Natural killer cell treated with Interleukin-12 subunit alpha and Interleukin-12 subunit beta and Interleukin-15 and Interleukin-18, amount 100 ng/mL, for 72 hours (primary cell): ENCODE results near the gene TRIP6. TPM values are rescaled to one million over a fixed set of nuclear protein-coding genes. Genes with fewer than 3 reads are reported as not detected.

Experiments used
- ATAC-seq, 2 donors: fragments of 150-1000 bp; cut with Tn5 transposase in 1 of 2; sonication (Bioruptor Pico), chemical (Tn5 transposase) in 1 of 2; 2 replicates each; pipeline ENCODE4 v1.10.0; 2021
- DNase-seq: peaks from one replicate; pipeline ENCODE4 v3.0.0; 2022; ENCODE audit warnings: low spot score
- H3K27ac Mint-ChIP-seq, 2 donors: 1 replicate in 1 of 2; 2 replicates in 1 of 2; pipeline ENCODE4 v1.8.0; 2022; ENCODE audit warnings: mixed read lengths in 2 of 2, mild to moderate bottlenecking in 1 of 2, moderate library complexity in 1 of 2
- H3K27me3 Mint-ChIP-seq, 2 donors: 1 replicate in 1 of 2; 2 replicates in 1 of 2; pipeline ENCODE4 v1.8.0; 2022; ENCODE audit warnings: mixed read lengths in 2 of 2
- H3K36me3 Mint-ChIP-seq: one replicate; pipeline ENCODE4 v1.8.0; 2022; ENCODE audit warnings: mixed read lengths
- H3K4me1 Mint-ChIP-seq, 2 donors: 1 replicate in 1 of 2; 2 replicates in 1 of 2; pipeline ENCODE4 v1.8.0; 2022; ENCODE audit warnings: low read depth in 2 of 2, mixed read lengths in 2 of 2, mild to moderate bottlenecking in 1 of 2
- H3K4me3 Mint-ChIP-seq: one replicate; pipeline ENCODE4 v1.8.0; 2022; ENCODE audit warnings: mixed read lengths
- H3K9me3 Mint-ChIP-seq: 2 replicates; pipeline ENCODE4 v1.8.0; 2022; ENCODE audit warnings: mixed read lengths
- total RNA-seq, 2 donors: library from RNA; stranded (reverse); gene quantifications; one replicate each; pipeline ENCODE4 v1.2.3, GENCODE V29; 2022

Gene TRIP6
- total RNA-seq, 2 donors from 2014 or later = 2.7 to 7.4 TPM

DNA sequence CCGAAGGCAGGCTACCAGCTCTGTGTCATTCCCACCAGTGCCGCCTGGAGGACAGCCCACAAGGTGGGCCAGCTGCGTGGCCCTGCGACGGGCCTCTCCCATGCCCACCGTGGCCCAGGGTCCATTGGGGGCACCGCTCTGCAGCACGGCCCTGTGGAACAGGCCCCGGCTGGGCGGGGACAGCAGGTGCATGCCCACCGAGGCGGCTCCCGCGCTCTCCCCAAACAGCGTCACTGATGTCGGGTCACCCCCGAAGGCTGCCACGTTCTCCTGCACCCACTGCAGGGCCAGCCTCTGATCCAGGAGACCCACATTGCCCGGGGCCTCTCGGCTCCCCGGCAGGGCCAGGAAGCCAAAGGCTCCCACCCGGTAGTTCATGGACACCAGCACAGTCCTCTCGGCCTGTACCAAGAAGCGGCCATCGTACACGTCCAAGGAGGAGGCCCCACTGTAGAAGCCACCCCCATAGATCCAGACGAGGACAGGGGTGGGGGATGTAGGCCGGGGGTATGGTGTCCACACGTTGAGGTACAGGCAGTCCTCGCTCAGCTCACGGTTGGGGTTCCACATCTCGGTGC, 26.2 kb downstream of the TRIP6 start:
- Mint-ChIP-seq H3K9me3 (no peaks in the 10 kb centered on the region), H3K27ac (no peak overlapping the region), H3K4me3 (no peak overlapping the region), H3K36me3 (peaks cover 3% of the 10 kb centered on the region), H3K27me3 (peaks cover 34 to 40% of the 10 kb centered on the region in 2 donors), H3K4me1 (peaks cover 25 to 26% of the 10 kb centered on the region in 2 donors)
- DNase-seq = no peak
- no peak for ATAC-seq

- ATAC-seq (no peak), DNase-seq (no peak)
- Mint-ChIP-seq H3K27me3 (peaks cover 34 to 41% of the 10 kb centered on the region in 2 donors), H3K9me3 (no peaks in the 10 kb centered on the region), H3K4me1 (peaks cover 22 to 23% of the 10 kb centered on the region in 2 donors), H3K4me3 (peak overlapping the region; percentile 34), H3K27ac (no peak overlapping the region), H3K36me3 (no peaks in the 10 kb centered on the region)
Measured at GRCh38 chr7:100893910-100894721, 26.9 kb downstream of the TRIP6 start.

- peaks cover 36 to 41% of the 10 kb centered on the region in 2 donors for H3K27me3 Mint-ChIP-seq
- no peak overlapping the region for H3K27ac Mint-ChIP-seq
- peaks cover 21 to 23% of the 10 kb centered on the region in 2 donors for H3K4me1 Mint-ChIP-seq
- ATAC-seq = peak in 1 of 2 donors; percentile 37
- H3K4me3 Mint-ChIP-seq = no peak overlapping the region
- DNase-seq = no peak
- H3K9me3 Mint-ChIP-seq = no peaks in the 10 kb centered on the region
- no peaks in the 10 kb centered on the region for H3K36me3 Mint-ChIP-seq
Measured at GRCh38 chr7:100894860-100895700, 27.9 kb downstream of the TRIP6 start.

GRCh38 chr7:100895701-100895955, 28.4 kb downstream of the TRIP6 start, which contains the start of gene ACHE:
TSS of gene ACHE (minus strand) at chr7:100895888. CDS start at chr7:100894232, 1,656 bp downstream.
- peak within 1 kb of the TSS; percentile 91 for H3K4me3 Mint-ChIP-seq
- H3K9me3 Mint-ChIP-seq = no peaks in the 10 kb centered on the region
- peaks cover 37 to 42% of the 10 kb centered on the region in 2 donors for H3K27me3 Mint-ChIP-seq
- H3K4me1 Mint-ChIP-seq = peaks cover 15 to 18% of the 10 kb centered on the region in 2 donors
- ATAC-seq (peak in 1 of 2 donors; percentile 30), DNase-seq (no peak)
- H3K36me3 Mint-ChIP-seq = no peaks in the 10 kb centered on the region
- H3K27ac Mint-ChIP-seq = peak within 1 kb of the TSS in 1 of 2 donors; percentile 20

DNA sequence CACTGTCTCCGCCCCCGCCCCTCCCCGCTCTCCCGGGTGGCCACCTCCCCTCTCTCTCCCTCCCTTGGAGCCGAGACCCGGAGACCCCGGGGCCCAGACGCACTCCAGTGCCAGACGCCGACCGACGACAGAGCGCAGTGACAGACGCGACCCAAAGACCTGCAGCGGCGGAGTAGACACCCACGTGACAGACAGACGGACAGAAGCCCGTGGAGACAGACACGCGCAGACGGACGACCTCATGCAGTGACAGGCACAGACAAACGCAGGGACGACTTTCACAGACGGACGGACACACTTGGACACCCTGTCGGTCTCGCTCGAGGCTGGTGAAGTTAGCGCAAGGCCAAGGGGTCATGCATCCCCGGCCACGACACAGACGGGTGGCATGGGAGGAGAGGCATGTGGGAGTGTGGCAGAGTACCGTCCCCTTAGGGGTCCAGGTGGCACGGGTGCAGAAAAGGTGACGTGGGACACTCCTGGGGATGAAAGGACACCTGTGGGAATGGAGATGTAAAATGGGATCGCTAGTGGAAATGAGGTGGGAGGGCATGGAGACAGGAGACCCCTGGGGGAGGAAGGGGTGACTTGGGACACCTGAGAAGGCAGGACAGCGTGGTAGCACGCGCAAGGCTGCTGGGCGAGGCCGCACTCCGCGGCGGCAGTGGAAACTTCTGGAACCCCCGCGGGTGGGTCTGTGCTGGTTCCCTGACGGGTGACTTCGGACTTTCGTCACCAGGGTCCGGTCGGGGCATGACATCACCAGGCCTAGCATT, 29.0 kb downstream of the TRIP6 start:
- DNase-seq (no peak), ATAC-seq (peak in 1 of 2 donors; percentile 65)
- peak overlapping the region in 1 of 2 donors; percentile 20 for H3K27ac Mint-ChIP-seq
- peaks cover 15 to 16% of the 10 kb centered on the region in 2 donors for H3K4me1 Mint-ChIP-seq
- H3K36me3 Mint-ChIP-seq = no peaks in the 10 kb centered on the region
- H3K27me3 Mint-ChIP-seq = peaks cover 42 to 46% of the 10 kb centered on the region in 2 donors
- no peaks in the 10 kb centered on the region for H3K9me3 Mint-ChIP-seq
- peak overlapping the region; percentile 91 for H3K4me3 Mint-ChIP-seq

- Mint-ChIP-seq H3K4me1 (peaks cover 7 to 11% of the 10 kb centered on the region in 2 donors), H3K4me3 (no peak overlapping the region), H3K9me3 (no peaks in the 10 kb centered on the region), H3K27ac (no peak overlapping the region), H3K27me3 (peaks cover 36 to 37% of the 10 kb centered on the region in 2 donors), H3K36me3 (no peaks in the 10 kb centered on the region)
- ATAC-seq (peak; percentile 37 to 57), DNase-seq (no peak)
Measured at GRCh38 chr7:100896732-100897608, 29.8 kb downstream of the TRIP6 start.

- no peak overlapping the region for H3K27ac Mint-ChIP-seq
- no peak for DNase-seq
- no peak for ATAC-seq
- no peaks in the 10 kb centered on the region for H3K9me3 Mint-ChIP-seq
- H3K36me3 Mint-ChIP-seq = no peaks in the 10 kb centered on the region
- peak overlapping the region; percentile 44 for H3K4me3 Mint-ChIP-seq
- H3K27me3 Mint-ChIP-seq = peaks cover 28 to 30% of the 10 kb centered on the region in 2 donors
- peaks cover 6 to 9% of the 10 kb centered on the region in 2 donors for H3K4me1 Mint-ChIP-seq
Measured at GRCh38 chr7:100897772-100898454, 30.7 kb downstream of the TRIP6 start.

GRCh38 chr7:100899432-100899831, 32.2 kb downstream of the TRIP6 start:
- no peak overlapping the region for H3K27ac Mint-ChIP-seq
- no peak overlapping the region for H3K4me3 Mint-ChIP-seq
- H3K4me1 Mint-ChIP-seq = peaks cover 6 to 9% of the 10 kb centered on the region in 2 donors
- no peaks in the 10 kb centered on the region for H3K36me3 Mint-ChIP-seq
- no peak for ATAC-seq
- no peaks in the 10 kb centered on the region for H3K9me3 Mint-ChIP-seq
- peaks cover 26 to 28% of the 10 kb centered on the region in 2 donors for H3K27me3 Mint-ChIP-seq
- no peak for DNase-seq

- Mint-ChIP-seq H3K27me3 (peaks cover 24 to 26% of the 10 kb centered on the region in 2 donors), H3K9me3 (no peaks in the 10 kb centered on the region), H3K4me1 (peaks cover 5% of the 10 kb centered on the region in 2 donors), H3K4me3 (no peak overlapping the region), H3K27ac (no peak overlapping the region), H3K36me3 (no peaks in the 10 kb centered on the region)
- ATAC-seq (no peak), DNase-seq (no peak)
Measured at GRCh38 chr7:100900978-100901377, 33.8 kb downstream of the TRIP6 start.

DNA sequence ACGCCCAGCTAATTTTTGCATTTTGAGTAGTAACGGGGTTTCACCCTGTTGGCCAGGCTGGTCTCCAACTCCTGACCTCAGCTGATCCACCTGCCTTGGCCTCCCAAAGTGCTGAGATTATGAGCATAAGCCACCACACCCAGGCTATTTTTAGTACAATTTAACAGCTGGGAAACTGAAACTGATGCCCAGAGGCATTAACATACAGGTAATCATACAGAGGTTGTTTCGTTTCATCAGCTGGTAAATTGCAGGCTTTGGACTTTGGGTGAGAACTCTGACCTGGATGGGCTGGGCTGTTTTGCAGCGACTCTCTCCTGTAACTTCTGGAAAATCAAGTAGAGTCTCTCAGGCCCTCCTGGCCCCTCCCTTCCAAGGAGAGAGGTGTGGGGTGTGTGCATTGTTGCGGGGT, 34.7 kb downstream of the TRIP6 start:
- no peak for DNase-seq

DNA sequence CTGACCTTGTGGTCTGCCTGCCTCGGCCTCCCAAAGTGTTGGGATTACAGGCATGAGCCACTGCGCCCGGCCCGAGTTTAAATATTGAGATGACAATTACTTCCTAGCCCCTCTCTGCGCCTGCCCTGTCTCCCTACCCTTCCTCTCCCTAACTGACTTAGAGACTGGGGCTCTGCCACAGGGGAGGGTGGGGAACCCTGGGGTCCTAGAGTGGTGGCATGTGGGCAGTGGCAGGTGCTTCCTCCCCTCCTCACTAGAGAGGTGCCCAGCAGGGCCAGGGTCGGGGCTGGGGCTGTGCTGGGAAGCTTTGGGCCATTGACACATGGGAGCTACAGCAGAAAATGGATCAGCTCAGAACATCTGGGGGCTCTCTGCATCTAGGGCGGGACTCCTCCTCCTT, 35.5 kb downstream of the TRIP6 start:
- Mint-ChIP-seq H3K27me3 (peaks cover 13 to 19% of the 10 kb centered on the region in 2 donors), H3K36me3 (no peaks in the 10 kb centered on the region), H3K27ac (no peak overlapping the region), H3K4me1 (no peaks in the 10 kb centered on the region), H3K4me3 (no peak overlapping the region), H3K9me3 (no peaks in the 10 kb centered on the region)
- no peak for ATAC-seq
- no peak for DNase-seq

More for the DNA sequence above, 34.7 kb downstream of the TRIP6 start:
- no peaks in the 10 kb centered on the region for H3K4me1 Mint-ChIP-seq
- H3K4me3 Mint-ChIP-seq = no peak overlapping the region
- no peaks in the 10 kb centered on the region for H3K9me3 Mint-ChIP-seq
- H3K27ac Mint-ChIP-seq = no peak overlapping the region
- H3K36me3 Mint-ChIP-seq = no peaks in the 10 kb centered on the region
- peaks cover 18 to 21% of the 10 kb centered on the region in 2 donors for H3K27me3 Mint-ChIP-seq
- no peak for ATAC-seq

DNA sequence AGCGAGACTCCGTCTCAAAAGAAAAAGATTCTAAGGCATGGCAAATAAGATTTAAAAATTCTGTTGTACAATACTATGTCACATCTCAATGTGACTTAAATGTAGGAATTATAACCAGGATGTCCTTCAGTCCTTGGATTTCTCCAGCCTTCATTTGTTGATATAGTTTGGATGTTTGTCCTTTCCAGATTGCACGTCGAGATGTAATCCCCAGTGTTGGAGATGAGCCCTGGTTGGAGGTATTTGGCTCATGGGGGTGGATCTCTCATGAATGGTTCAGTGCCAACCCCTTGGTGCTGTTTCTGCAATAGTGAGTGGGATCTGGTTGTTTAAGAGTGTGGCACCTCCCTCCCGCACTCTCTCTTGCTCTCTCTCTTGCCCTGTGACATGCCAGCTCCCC, 41.3 kb downstream of the TRIP6 start:
- Mint-ChIP-seq H3K27ac (no peak overlapping the region), H3K4me3 (no peak overlapping the region), H3K36me3 (no peaks in the 10 kb centered on the region), H3K4me1 (no peaks in the 10 kb centered on the region), H3K9me3 (no peaks in the 10 kb centered on the region), H3K27me3 (peaks cover 0 to 3% of the 10 kb centered on the region in 2 donors)
- DNase-seq (no peak), ATAC-seq (no peak)
